Effector CD4-positive, alpha-beta T cell (primary cell): ENCODE data around the gene PBXIP1.

Experiments
- DNase-seq: peaks from one replicate; pipeline ENCODE4 v3.0.0-alpha.2; 2020

PBXIP1 gene

DNA sequence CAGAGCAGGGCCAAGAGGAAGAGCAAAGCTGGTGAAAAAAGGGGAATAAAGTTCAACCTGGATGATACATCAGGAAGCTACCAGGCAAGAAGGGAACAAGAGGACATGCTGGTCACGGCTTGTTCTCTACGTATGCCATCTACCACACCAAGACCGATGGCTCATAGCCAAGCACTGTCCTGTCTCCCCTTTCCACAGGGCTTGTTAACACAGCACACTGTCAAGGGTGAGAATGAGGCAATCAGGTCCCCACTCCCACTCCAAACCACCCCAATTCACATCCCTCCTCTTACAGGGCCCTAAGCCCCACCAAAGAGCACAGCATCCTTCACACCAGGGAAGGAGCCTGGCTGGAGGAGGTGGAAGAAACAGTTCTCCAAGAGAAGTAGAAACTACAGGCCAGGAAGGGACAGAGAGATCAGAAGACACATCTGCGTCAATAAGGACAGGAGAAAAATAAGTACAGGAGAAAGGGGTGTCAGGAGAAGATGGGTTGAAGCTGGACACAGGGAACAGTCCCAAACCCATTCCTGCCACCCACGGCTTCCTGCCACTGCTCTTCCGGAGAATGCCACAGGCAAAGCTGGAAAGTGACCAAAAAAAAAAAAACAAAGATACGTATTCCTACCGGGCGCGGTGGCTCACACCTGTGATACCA is 15.6 kb upstream of the PBXIP1 start:
- no peak for DNase-seq

- DNase-seq, result no peak
Observed at GRCh38 chr1:154970631-154971340, 14.9 kb upstream of the PBXIP1 start, which contains the start of gene SHC1. Gene SHC1, minus strand, starts transcription at chr1:154970747. Its CDS starts 221 bp downstream, at chr1:154970526.

GRCh38 chr1:154969860-154970452 is 14.1 kb upstream of the PBXIP1 start:
- DNase-seq, result no peak

DNA sequence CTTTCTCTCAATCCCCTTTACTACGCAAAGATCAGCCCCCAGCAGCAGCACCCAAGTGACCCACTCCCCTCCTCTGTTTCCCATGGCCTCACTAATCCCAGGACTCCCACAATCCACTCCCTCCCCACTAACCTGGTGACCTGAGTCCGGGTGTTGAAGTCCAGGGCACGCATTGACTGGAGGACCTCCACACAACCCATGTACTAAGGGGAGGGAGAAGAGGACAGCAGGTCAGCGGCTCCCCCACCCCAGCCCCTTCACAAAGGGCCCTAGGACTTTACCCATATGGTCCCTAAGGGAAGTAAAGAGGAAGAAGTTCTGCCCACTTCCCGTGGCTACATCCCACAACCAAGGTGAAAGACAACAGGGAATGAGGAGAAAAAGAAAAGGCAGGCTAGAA is 13.3 kb upstream of the PBXIP1 start:
- no peak for DNase-seq

- DNase-seq, result no peak
Observed at GRCh38 chr1:154968731-154969130, 12.8 kb upstream of the PBXIP1 start.

- no peak for DNase-seq
Observed at GRCh38 chr1:154967331-154967950, 11.5 kb upstream of the PBXIP1 start.

DNA sequence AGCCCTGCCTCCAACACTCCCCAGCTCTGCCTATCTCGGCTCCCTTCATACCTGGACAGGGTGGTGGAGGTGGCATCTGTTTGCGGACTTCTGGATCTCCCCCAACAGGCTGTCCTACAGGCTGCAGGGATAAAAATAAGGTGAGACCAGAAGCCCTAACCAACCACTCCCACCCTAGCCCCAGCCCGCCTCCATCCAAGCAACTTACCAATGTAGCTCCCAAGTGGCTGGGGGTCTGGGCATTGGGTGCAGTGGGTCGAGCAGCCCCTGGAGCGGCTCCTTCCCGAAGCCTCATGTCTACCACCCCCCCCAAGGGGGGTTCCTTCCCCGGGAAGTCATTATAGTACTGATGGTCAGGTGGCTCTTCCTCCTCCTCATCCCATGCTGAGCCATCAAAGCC is 10.2 kb upstream of the PBXIP1 start:
- no peak for DNase-seq

GRCh38 chr1:154964359-154964758 is 8.5 kb upstream of the PBXIP1 start:
- DNase-seq, result no peak

GRCh38 chr1:154963643-154964042 is 7.7 kb upstream of the PBXIP1 start:
- DNase-seq, result no peak

- no peak for DNase-seq
Observed at GRCh38 chr1:154962795-154963330, 7.0 kb upstream of the PBXIP1 start.

DNA sequence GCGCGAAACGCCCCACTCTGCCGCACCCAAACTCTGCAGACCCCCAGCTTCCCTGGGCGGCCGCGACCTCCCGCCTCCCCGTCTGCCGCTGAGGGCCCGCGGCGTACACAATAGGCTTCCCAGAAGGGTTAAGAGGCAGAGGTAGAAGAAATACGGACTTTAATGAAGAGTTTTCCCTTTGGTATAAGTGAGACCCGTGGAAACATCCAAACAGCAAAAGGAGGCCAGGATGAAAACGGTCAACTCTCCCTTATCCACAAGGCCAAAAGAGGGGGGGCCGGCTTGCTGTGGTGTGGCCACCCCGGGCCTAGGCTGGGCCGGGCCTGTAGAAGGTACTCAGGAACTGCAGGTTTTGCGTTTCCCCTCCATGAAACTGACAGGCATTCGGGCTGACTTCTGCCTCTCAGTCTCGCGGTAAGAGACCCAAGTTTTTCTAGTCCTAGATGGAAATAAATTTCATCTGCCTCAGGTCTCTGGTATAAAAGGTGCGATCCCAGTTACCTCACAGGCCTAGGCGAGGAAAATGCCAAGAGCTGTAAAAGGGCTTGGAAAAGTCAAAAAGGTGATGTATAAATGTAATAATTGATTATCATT is 6.4 kb upstream of the PBXIP1 start:
- no peak for DNase-seq

DNA sequence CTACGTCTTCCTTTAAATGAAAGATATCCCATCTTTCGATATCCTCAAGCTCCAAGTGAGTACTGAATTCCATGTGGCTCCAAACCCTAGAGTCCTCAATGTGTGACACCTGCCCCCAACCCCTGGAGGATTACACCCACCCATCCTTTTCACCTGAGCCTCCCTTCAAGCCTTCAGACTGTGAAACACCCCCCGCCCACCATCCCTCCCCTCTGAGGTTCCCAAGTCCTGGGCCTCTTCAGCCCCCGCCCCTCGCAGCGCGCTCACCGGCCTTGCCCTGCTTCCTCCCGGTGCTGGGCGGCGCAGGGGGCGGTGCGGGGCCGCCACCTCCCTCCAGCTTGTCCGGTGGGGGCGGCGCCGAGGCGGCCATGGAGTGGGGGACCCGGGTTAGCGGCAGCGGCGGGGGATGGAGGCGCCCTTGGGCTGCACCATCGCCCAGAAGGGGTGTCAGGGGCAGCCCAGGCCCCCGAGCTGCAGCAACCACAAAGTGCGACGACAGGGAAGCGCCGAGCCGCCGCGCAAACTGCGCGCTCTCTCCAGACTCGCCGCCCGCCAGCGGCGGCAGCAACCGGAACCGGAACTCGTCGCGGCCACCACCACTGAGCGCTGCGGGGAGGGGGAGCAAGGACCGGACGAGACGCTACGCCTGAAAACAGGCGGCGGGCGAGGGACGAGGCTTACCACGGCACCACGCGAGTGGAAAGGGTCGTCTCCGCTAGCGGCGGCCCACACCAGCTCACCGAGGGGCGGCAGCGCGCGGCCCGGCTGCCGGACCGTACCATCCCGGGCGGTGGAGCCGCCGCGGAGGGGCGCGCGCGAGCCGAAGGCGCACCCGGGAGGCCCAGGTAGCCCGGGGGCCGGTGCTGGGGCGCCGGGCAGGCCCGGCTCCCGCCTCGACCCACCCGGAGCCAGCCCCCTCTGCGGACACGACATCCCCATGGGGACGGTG is 5.6 kb upstream of the PBXIP1 start, which contains the start of gene PYGO2:
Gene PYGO2 (minus strand): TSS at position 576 of the 949 bp plus-strand sequence. CDS start 206 bp downstream, at position 370.
- peak; percentile 75 for DNase-seq

GRCh38 chr1:154960446-154961136 is 4.7 kb upstream of the PBXIP1 start:
- no peak for DNase-seq

GRCh38 chr1:154959426-154959780 is 3.5 kb upstream of the PBXIP1 start:
- no peak for DNase-seq

- DNase-seq, result no peak
Observed at GRCh38 chr1:154958681-154959425, 3.0 kb upstream of the PBXIP1 start.

DNA sequence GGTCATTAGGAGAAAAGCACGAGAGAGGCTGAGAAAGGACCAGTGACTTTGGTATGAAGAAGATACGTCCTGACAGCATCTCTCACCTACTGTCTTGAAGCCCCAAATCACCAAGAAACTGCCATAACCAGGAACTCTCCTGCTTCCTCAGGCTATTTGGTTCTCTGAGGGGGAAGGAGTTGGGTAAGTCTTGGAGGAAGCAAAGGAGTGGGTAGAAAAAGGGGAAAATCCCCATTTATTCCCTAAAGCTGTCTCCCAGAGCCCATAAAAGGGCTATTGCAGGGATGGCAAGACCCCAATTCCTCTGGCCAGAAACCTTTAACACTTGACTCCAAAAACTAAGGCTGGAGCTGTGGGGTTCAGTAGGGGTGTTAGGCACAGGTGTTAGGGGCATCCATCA is 2.1 kb upstream of the PBXIP1 start:
- DNase-seq, result no peak

- DNase-seq, result no peak
Observed at GRCh38 chr1:154957091-154957657, 1.3 kb upstream of the PBXIP1 start.

- no peak for DNase-seq
Observed at GRCh38 chr1:154956544-154956941, 644 bp upstream of the PBXIP1 start.

GRCh38 chr1:154955039-154955717 is 721 bp downstream of the PBXIP1 start:
- DNase-seq, result peak; percentile 96
